ENCODE measurements around the gene HSD17B11.
A peak's percentile ranks its signal among the peaks of the same experiment; 100 is the strongest.
"Not testable (repeated sequence)": the region's sequence is repeated elsewhere in the genome, so short reads cannot be mapped to it uniquely, and the experiment has no call there.

Gene HSD17B11

GRCh38 chr4:87370068-87370467 is 20.9 kb downstream of the HSD17B11 start:
- H3K27ac Mint-ChIP-seq (ENCODE audit: low read depth) = no peak overlapping the region
- ATAC-seq (replicated peaks; ENCODE audit: extremely low read depth, poor library complexity, severe bottlenecking) (no peak), DNase-seq (ENCODE audit: low spot score in 2 of 2) (no peak)
- H3K4me3 Mint-ChIP-seq = no peak overlapping the region
- H3K27me3 Mint-ChIP-seq = no peaks in the 10 kb centered on the region
- H3K36me3 Mint-ChIP-seq (ENCODE audit: insufficient read depth) = peaks cover 38% of the 10 kb centered on the region
- no peaks in the 10 kb centered on the region for H3K4me1 Mint-ChIP-seq
- no peaks in the 10 kb centered on the region for H3K9me3 Mint-ChIP-seq

DNA sequence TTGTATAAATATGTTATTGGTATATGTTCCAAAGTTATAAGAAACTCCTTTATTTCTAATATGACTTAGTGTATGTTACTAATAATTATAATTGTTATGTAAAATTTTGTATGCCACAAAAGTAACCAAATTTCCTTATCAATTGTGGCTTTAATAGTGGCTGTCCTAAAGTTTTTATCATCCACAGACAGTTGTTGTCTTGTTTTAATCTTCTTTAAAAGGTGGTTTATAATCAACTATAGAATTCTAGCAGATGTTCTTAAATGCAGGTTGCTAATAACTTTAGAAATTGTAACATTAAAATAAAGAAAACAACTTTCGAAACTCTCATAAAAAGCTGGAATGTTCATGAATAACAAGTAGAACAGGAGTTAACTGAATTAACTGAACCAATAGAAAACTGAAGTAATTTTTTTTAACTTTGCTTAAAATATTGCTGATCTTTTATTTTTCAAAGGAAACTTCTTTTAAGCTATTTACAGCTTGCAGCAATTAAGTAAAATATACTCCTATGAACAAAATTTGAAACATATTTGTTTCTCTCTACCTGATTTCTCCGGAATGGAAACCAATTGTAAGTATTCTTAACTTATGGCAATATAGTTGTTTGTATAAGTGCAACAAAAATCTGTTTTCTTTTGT is 24.3 kb downstream of the HSD17B11 start:
- DNase-seq (ENCODE audit: low spot score in 2 of 2) = no peak
- no peak for ATAC-seq (replicated peaks; ENCODE audit: extremely low read depth, poor library complexity, severe bottlenecking)
- H3K27ac Mint-ChIP-seq (ENCODE audit: low read depth) = no peak overlapping the region
- H3K36me3 Mint-ChIP-seq (ENCODE audit: insufficient read depth) = peaks cover 48% of the 10 kb centered on the region
- no peak overlapping the region for H3K4me3 Mint-ChIP-seq
- H3K4me1 Mint-ChIP-seq = no peaks in the 10 kb centered on the region
- no peaks in the 10 kb centered on the region for H3K9me3 Mint-ChIP-seq
- no peaks in the 10 kb centered on the region for H3K27me3 Mint-ChIP-seq

GRCh38 chr4:87365348-87365747 is 25.6 kb downstream of the HSD17B11 start:
- Mint-ChIP-seq H3K4me3 (no peak overlapping the region), H3K36me3 (ENCODE audit: insufficient read depth) (peaks cover 44% of the 10 kb centered on the region), H3K4me1 (no peaks in the 10 kb centered on the region), H3K9me3 (no peaks in the 10 kb centered on the region), H3K27ac (ENCODE audit: low read depth) (no peak overlapping the region), H3K27me3 (no peaks in the 10 kb centered on the region)
- ATAC-seq (replicated peaks; ENCODE audit: extremely low read depth, poor library complexity, severe bottlenecking) (no peak), DNase-seq (ENCODE audit: low spot score in 2 of 2) (no peak)

DNA sequence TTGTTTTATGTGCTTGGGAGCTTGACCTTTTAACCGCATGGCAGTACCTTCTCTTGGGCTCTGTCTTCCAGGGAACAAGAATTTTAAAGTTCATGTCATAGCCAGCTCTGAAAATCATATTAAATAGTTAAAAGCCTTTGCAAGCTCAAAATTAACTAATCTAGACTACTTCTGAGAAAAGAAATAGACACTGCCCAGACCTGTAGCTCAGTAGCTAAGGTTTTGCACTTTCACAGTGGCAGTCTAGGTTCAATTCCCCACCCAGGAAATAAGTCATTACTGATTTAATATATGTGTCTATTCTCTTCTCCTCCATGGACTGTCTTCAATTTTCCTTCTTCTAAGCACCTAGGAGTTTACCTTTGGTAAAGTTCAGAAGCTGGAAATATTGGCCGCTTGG is 27.4 kb downstream of the HSD17B11 start:
- Mint-ChIP-seq H3K4me3 (no peak overlapping the region), H3K36me3 (ENCODE audit: insufficient read depth) (peaks cover 40% of the 10 kb centered on the region), H3K27me3 (no peaks in the 10 kb centered on the region), H3K9me3 (no peaks in the 10 kb centered on the region), H3K4me1 (peaks cover 5% of the 10 kb centered on the region), H3K27ac (ENCODE audit: low read depth) (no peak overlapping the region)
- no peak for ATAC-seq (replicated peaks; ENCODE audit: extremely low read depth, poor library complexity, severe bottlenecking)
- no peak for DNase-seq (ENCODE audit: low spot score in 2 of 2)

GRCh38 chr4:87360338-87360935 is 30.6 kb downstream of the HSD17B11 start:
- H3K9me3 Mint-ChIP-seq = no peaks in the 10 kb centered on the region
- H3K27ac Mint-ChIP-seq (ENCODE audit: low read depth) = no peak overlapping the region
- DNase-seq (ENCODE audit: low spot score in 2 of 2) = no peak
- peaks cover 49% of the 10 kb centered on the region for H3K36me3 Mint-ChIP-seq (ENCODE audit: insufficient read depth)
- H3K27me3 Mint-ChIP-seq = no peaks in the 10 kb centered on the region
- H3K4me3 Mint-ChIP-seq = no peak overlapping the region
- no peak for ATAC-seq (replicated peaks; ENCODE audit: extremely low read depth, poor library complexity, severe bottlenecking)
- H3K4me1 Mint-ChIP-seq = peaks cover 5% of the 10 kb centered on the region

GRCh38 chr4:87359258-87359657 is 31.7 kb downstream of the HSD17B11 start:
- peaks cover 49% of the 10 kb centered on the region for H3K36me3 Mint-ChIP-seq (ENCODE audit: insufficient read depth)
- DNase-seq (ENCODE audit: low spot score in 2 of 2) (no peak), ATAC-seq (replicated peaks; ENCODE audit: extremely low read depth, poor library complexity, severe bottlenecking) (no peak)
- no peak overlapping the region for H3K27ac Mint-ChIP-seq (ENCODE audit: low read depth)
- H3K4me1 Mint-ChIP-seq = peaks cover 5% of the 10 kb centered on the region
- no peak overlapping the region for H3K4me3 Mint-ChIP-seq
- no peaks in the 10 kb centered on the region for H3K9me3 Mint-ChIP-seq
- no peaks in the 10 kb centered on the region for H3K27me3 Mint-ChIP-seq

GRCh38 chr4:87356832-87357526 is 34.0 kb downstream of the HSD17B11 start:
- DNase-seq (ENCODE audit: low spot score in 2 of 2) = no peak
- Mint-ChIP-seq H3K27ac (ENCODE audit: low read depth) (no peak overlapping the region), H3K4me3 (no peak overlapping the region)

GRCh38 chr4:87354168-87355102 is 36.6 kb downstream of the HSD17B11 start:
- Mint-ChIP-seq H3K4me3 (no peak overlapping the region), H3K9me3 (no peaks in the 10 kb centered on the region), H3K27ac (ENCODE audit: low read depth) (no peak overlapping the region), H3K36me3 (ENCODE audit: insufficient read depth) (peaks cover 32% of the 10 kb centered on the region), H3K27me3 (no peaks in the 10 kb centered on the region), H3K4me1 (peaks cover 5% of the 10 kb centered on the region)
- no peak for ATAC-seq (replicated peaks; ENCODE audit: extremely low read depth, poor library complexity, severe bottlenecking)
- DNase-seq (ENCODE audit: low spot score in 2 of 2) = no peak

More at GRCh38 chr4:87356832-87357526, 34.0 kb downstream of the HSD17B11 start:
- H3K4me1 Mint-ChIP-seq = peaks cover 5% of the 10 kb centered on the region
- H3K27me3 Mint-ChIP-seq = no peaks in the 10 kb centered on the region
- H3K36me3 Mint-ChIP-seq (ENCODE audit: insufficient read depth) = peaks cover 39% of the 10 kb centered on the region
- no peak for ATAC-seq (replicated peaks; ENCODE audit: extremely low read depth, poor library complexity, severe bottlenecking)
- no peaks in the 10 kb centered on the region for H3K9me3 Mint-ChIP-seq

- H3K27ac Mint-ChIP-seq (ENCODE audit: low read depth) = no peak overlapping the region
- H3K4me3 Mint-ChIP-seq = no peak overlapping the region
- ATAC-seq (replicated peaks; ENCODE audit: extremely low read depth, poor library complexity, severe bottlenecking) = no peak
Measured at GRCh38 chr4:87353592-87353991, 37.4 kb downstream of the HSD17B11 start.

GRCh38 chr4:87345139-87345538 is 45.8 kb downstream of the HSD17B11 start:
- no peak for ATAC-seq (replicated peaks; ENCODE audit: extremely low read depth, poor library complexity, severe bottlenecking)

More at GRCh38 chr4:87353592-87353991, 37.4 kb downstream of the HSD17B11 start:
- Mint-ChIP-seq H3K9me3 (no peaks in the 10 kb centered on the region), H3K36me3 (ENCODE audit: insufficient read depth) (peaks cover 29% of the 10 kb centered on the region), H3K27me3 (no peaks in the 10 kb centered on the region), H3K4me1 (no peaks in the 10 kb centered on the region)
- no peak for DNase-seq (ENCODE audit: low spot score in 2 of 2)

GRCh38 chr4:87342872-87343271 is 48.1 kb downstream of the HSD17B11 start:
- ATAC-seq (replicated peaks; ENCODE audit: extremely low read depth, poor library complexity, severe bottlenecking) = no peak
- Mint-ChIP-seq H3K4me3 (no peak overlapping the region), H3K36me3 (ENCODE audit: insufficient read depth) (peaks cover 20% of the 10 kb centered on the region), H3K4me1 (peaks cover 6% of the 10 kb centered on the region), H3K9me3 (peaks cover 6% of the 10 kb centered on the region), H3K27ac (ENCODE audit: low read depth) (peak overlapping the region; percentile 44), H3K27me3 (no peaks in the 10 kb centered on the region)
- no peak for DNase-seq (ENCODE audit: low spot score in 2 of 2)

More at GRCh38 chr4:87345139-87345538, 45.8 kb downstream of the HSD17B11 start:
- Mint-ChIP-seq H3K4me3 (no peak overlapping the region), H3K36me3 (ENCODE audit: insufficient read depth) (peaks cover 10% of the 10 kb centered on the region), H3K27ac (ENCODE audit: low read depth) (no peak overlapping the region), H3K27me3 (no peaks in the 10 kb centered on the region), H3K4me1 (peaks cover 6% of the 10 kb centered on the region), H3K9me3 (peaks cover 6% of the 10 kb centered on the region)
- no peak for DNase-seq (ENCODE audit: low spot score in 2 of 2)

- Mint-ChIP-seq H3K36me3 (ENCODE audit: insufficient read depth) (peaks cover 24% of the 10 kb centered on the region), H3K27ac (ENCODE audit: low read depth) (peak overlapping the region; percentile 44)
- not testable (repeated sequence) for ATAC-seq (replicated peaks; ENCODE audit: extremely low read depth, poor library complexity, severe bottlenecking); H3K9me3 Mint-ChIP-seq; H3K4me1 Mint-ChIP-seq; DNase-seq (ENCODE audit: low spot score in 2 of 2); H3K4me3 Mint-ChIP-seq; H3K27me3 Mint-ChIP-seq
Measured at GRCh38 chr4:87341954-87342635, 48.9 kb downstream of the HSD17B11 start.

All from central memory CD8-positive, alpha-beta T cell (primary cell).